Dendritic cell treated with granulocyte-macrophage colony-stimulating factor and Interleukin-4, amounts not matched to agents 40 ng/mL and 50 ng/mL, for 4 days (primary cell): ENCODE results near the gene TRIM31.

Source experiments
- H3K27ac Mint-ChIP-seq: one replicate; pipeline ENCODE4 v1.8.0; 2022; ENCODE audit warnings: mild to moderate bottlenecking, mixed read lengths
- H3K27me3 Mint-ChIP-seq: one replicate; pipeline ENCODE4 v1.8.0; 2022; ENCODE audit warnings: mild to moderate bottlenecking, mixed read lengths
- H3K36me3 Mint-ChIP-seq: one replicate; pipeline ENCODE4 v1.8.0; 2022; ENCODE audit warnings: low read depth, mixed read lengths
- H3K4me1 Mint-ChIP-seq: one replicate; pipeline ENCODE4 v1.8.0; 2022; ENCODE audit warnings: low read depth, mixed read lengths
- H3K4me3 Mint-ChIP-seq: one replicate; pipeline ENCODE4 v1.8.0; 2022; ENCODE audit warnings: mild to moderate bottlenecking, moderate library complexity, mixed read lengths
- H3K9me3 Mint-ChIP-seq: one replicate; pipeline ENCODE4 v1.8.0; 2022; ENCODE audit warnings: mixed read lengths
- intact Hi-C: fragments of 100-400 bp; cut with micrococcal nuclease; formaldehyde crosslinking; loops from one replicate; pipeline ENCODE4 v1.15.0; 2022

Gene TRIM31

GRCh38 chr6:30112402-30112994 is 392 bp downstream of the TRIM31 start:
- H3K36me3 Mint-ChIP-seq = no peaks in the 10 kb centered on the region
- peaks cover 62% of the 10 kb centered on the region for H3K27me3 Mint-ChIP-seq
- H3K27ac Mint-ChIP-seq = no peak overlapping the region
- H3K4me1 Mint-ChIP-seq = peaks cover 28% of the 10 kb centered on the region
- intact Hi-C loops = no loop called here
- H3K4me3 Mint-ChIP-seq = no peak overlapping the region
- H3K9me3 Mint-ChIP-seq = no peaks in the 10 kb centered on the region

DNA sequence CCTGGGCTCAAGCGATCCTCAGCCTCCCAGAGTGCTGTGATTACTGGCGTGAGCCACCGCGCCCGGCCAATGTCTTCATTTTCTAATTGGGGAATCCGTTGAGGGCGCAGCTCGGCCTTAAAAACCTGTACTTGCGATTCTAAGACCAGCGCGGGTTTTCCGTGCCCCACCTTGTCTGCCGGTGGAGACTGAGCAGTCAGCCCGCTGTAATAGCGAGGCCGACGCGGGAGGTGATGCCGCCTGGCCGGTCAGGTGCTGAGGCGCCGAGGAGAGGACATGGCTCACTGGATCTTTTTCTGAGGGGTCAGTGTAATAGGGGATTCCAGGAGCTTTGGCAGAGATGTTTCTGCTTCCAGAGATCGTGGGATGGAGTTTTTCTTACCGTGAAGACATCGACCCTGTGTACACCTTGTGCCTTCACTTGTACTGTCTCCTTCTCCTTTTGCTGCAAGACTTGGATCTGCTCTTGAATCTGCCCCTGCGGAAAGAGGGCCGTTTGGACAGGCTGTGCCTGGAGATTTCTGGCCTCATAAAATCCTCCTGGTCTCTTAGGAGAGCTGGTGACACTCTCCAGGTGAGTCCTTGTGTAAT is 1.5 kb downstream of the TRIM31 start:
- Mint-ChIP-seq H3K4me1 (peaks cover 30% of the 10 kb centered on the region), H3K4me3 (no peak overlapping the region), H3K36me3 (no peaks in the 10 kb centered on the region), H3K27me3 (peaks cover 61% of the 10 kb centered on the region), H3K9me3 (no peaks in the 10 kb centered on the region), H3K27ac (no peak overlapping the region)
- intact Hi-C loops = no loop called here

GRCh38 chr6:30104661-30105060 is 8.2 kb downstream of the TRIM31 start:
- intact Hi-C loops = no loop called here

DNA sequence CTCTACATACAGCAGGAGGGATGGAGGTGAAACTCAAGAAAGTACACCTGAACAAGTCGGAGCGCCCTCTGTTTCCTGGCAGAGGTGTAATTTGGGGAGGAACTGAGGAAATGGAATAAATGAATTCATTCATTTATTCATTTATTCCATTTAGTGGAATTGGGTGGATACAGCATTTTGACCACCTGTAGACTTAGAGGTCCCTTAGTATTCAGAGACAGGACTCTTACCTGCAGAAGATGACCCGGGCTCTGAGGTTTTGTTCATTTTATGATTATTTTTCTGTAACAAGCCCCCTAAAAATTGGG is 9.1 kb downstream of the TRIM31 start:
- Mint-ChIP-seq H3K9me3 (no peaks in the 10 kb centered on the region), H3K4me3 (no peak overlapping the region), H3K36me3 (no peaks in the 10 kb centered on the region), H3K27me3 (peaks cover 68% of the 10 kb centered on the region), H3K27ac (no peak overlapping the region), H3K4me1 (peaks cover 54% of the 10 kb centered on the region)
- intact Hi-C loops = loop anchor here (1.0 to 2.0 kb wide), 3 partner anchors 27 to 66 kb away; partner anchors contain the start of gene POLR1H

More at GRCh38 chr6:30104661-30105060, 8.2 kb downstream of the TRIM31 start:
- H3K9me3 Mint-ChIP-seq = no peaks in the 10 kb centered on the region
- H3K27ac Mint-ChIP-seq = no peak overlapping the region
- H3K4me3 Mint-ChIP-seq = no peak overlapping the region
- peaks cover 56% of the 10 kb centered on the region for H3K4me1 Mint-ChIP-seq
- H3K36me3 Mint-ChIP-seq = no peaks in the 10 kb centered on the region
- peaks cover 64% of the 10 kb centered on the region for H3K27me3 Mint-ChIP-seq

DNA sequence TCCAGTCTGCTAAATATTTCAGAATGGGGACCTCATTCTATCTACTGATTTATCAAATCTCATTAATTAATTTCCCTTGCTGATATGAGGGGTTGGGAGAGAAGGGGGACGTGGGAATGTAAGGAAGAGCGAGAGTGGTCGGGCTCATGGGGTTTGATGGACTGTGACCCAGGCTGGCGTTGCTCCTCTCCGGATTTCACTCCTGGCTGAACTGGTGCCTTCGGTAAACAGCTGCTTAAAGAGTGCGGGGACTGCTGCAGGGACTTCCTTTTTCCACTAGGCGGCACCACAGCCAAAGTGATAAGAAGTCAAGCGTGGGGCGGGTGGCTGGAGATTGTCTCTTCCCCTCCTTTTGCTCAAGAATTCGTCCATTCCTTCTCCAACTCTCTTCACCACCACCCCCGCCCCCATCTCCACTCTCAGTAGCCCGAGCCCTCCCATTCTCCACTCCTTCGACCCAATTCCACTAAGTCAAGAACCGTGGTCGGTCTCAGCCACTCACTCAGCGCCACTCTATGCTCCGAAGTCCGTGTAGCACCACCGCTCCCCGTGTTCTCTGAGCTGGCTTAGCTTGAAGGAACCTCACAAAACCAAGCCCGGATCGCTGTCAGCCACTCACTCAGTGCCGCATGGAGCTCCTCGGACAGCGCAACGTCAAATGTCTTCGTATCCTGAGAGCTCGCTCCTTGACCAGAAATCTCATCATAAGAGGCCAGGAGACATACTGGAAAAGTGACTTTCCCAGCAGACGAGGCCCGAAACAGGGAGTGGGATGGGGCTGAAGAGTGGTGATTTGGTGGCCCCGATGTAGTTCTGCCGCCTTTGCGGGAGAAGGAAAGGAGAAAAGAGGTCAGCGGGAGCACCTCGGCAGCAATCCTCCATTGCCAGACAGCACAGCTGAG is 9.7 kb downstream of the TRIM31 start:
- Mint-ChIP-seq H3K4me3 (peak overlapping the region; percentile 77), H3K36me3 (no peaks in the 10 kb centered on the region), H3K4me1 (peaks cover 48% of the 10 kb centered on the region), H3K27me3 (peaks cover 68% of the 10 kb centered on the region), H3K27ac (peak overlapping the region; percentile 59), H3K9me3 (no peaks in the 10 kb centered on the region)
- intact Hi-C loops = loop anchor here (1.0 to 2.0 kb wide), 3 partner anchors 28 to 67 kb away; partner anchors contain the start of gene POLR1H

DNA sequence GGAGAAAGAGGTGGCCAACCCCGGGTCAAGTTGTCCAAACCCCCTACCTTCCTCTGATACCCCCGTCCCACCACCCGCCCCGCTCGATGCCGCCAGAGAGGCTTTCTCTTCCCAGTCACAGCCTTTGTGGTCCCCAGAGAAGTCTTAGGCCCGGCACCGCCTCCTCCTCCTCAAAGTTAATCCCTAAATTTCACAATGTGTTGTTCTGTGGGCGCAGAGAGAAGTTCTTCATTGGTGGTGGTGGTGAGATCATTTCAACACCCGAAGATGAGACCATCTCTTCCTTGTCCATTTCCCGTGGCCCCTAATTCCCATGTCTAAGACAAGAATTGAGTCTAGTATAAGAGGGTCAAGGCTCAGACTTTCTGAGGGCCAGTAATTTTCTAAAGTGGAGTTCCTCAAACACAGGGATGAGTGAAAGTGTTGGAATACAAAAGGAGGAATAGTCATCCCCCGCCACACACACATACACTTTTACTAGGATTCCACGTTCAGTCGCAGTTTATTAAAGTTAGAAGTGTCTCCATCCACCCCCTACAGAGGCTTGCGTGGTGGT is 10.4 kb downstream of the TRIM31 start:
- peak overlapping the region; percentile 59 for H3K27ac Mint-ChIP-seq
- no peaks in the 10 kb centered on the region for H3K36me3 Mint-ChIP-seq
- H3K4me1 Mint-ChIP-seq = peaks cover 40% of the 10 kb centered on the region
- peak overlapping the region; percentile 73 for H3K4me3 Mint-ChIP-seq
- H3K9me3 Mint-ChIP-seq = no peaks in the 10 kb centered on the region
- peaks cover 69% of the 10 kb centered on the region for H3K27me3 Mint-ChIP-seq
- intact Hi-C loops = loop anchor here (2.0 kb wide), 1 partner anchor 42 kb away; the partner anchor contains the start of gene POLR1H

GRCh38 chr6:30101444-30102413 is 11.2 kb downstream of the TRIM31 start:
- intact Hi-C loops = loop anchor here (2.0 kb wide), 1 partner anchor 41 kb away; the partner anchor contains the start of gene POLR1H
- no peaks in the 10 kb centered on the region for H3K9me3 Mint-ChIP-seq
- H3K4me1 Mint-ChIP-seq = peaks cover 38% of the 10 kb centered on the region
- H3K4me3 Mint-ChIP-seq = peak overlapping the region; percentile 73
- H3K36me3 Mint-ChIP-seq = no peaks in the 10 kb centered on the region
- peaks cover 75% of the 10 kb centered on the region for H3K27me3 Mint-ChIP-seq
- H3K27ac Mint-ChIP-seq = peak overlapping the region; percentile 59

DNA sequence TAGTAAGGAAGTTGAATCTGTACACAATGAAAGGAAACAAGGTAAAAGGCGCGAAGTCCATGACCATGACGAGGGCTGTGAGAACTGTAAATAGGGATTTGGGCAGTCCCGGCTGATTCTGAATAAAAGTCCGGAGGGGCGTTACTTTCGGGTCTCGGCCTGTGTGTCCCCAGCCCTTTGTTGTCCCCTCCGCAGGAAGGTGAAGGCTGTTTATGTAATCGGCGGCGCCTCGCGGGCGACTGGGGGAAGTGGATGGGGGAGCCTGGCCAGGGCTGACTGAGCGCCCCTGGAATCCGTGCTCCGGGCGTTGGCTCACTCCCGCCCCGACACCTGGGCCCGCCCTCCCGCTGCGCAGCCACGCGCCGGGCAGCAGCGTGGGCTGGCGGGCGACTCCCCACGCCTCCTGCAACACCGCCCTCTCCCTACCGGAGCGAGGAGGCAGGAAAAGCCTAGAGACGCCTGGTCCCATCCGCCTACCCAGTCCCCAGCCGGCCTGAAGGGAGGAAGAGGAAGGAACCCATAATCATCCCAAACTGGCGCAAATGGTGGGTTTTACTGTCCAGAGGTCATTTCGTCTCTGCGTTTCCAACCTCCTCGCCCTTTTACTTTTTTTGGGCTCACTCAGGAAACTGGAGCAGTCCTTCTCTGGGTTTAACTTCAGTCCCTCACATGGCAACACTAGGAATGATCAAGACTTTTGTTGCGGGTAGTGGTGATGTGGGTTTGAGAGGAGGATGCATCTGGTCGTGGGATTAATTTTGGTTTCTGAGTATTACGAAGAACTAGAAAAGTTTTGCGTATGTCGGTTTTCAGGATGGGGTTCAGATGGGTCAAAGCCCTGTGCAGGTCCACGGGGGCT is 12.1 kb downstream of the TRIM31 start:
- Mint-ChIP-seq H3K36me3 (no peaks in the 10 kb centered on the region), H3K4me1 (peaks cover 38% of the 10 kb centered on the region), H3K27ac (no peak overlapping the region), H3K27me3 (peaks cover 74% of the 10 kb centered on the region), H3K4me3 (peak overlapping the region; percentile 73), H3K9me3 (no peaks in the 10 kb centered on the region)
- intact Hi-C loops = no loop called here

DNA sequence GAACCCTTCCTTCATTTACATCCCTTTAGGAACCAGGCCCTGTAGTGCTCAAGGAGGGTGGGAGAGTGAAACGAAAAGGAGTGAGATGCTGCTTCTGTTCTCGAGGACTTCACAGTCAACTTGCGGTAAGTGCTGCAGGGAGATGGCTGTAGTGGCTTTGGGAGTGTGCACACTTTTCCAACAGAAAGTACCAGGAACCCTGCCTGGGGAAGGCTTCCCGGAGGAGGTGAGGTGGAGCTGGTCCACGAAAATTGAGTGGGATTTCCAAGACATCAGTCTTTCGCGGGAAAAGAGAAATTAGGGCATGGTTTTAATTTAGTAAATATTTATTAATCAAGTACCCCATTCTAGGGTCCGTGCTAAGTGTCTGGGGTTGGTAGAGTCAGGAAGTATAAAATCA is 12.7 kb downstream of the TRIM31 start:
- no peak overlapping the region for H3K27ac Mint-ChIP-seq
- peak overlapping the region; percentile 46 for H3K4me3 Mint-ChIP-seq
- H3K27me3 Mint-ChIP-seq = peaks cover 78% of the 10 kb centered on the region
- H3K4me1 Mint-ChIP-seq = peaks cover 38% of the 10 kb centered on the region
- H3K36me3 Mint-ChIP-seq = no peaks in the 10 kb centered on the region
- H3K9me3 Mint-ChIP-seq = no peaks in the 10 kb centered on the region
- intact Hi-C loops = no loop called here

DNA sequence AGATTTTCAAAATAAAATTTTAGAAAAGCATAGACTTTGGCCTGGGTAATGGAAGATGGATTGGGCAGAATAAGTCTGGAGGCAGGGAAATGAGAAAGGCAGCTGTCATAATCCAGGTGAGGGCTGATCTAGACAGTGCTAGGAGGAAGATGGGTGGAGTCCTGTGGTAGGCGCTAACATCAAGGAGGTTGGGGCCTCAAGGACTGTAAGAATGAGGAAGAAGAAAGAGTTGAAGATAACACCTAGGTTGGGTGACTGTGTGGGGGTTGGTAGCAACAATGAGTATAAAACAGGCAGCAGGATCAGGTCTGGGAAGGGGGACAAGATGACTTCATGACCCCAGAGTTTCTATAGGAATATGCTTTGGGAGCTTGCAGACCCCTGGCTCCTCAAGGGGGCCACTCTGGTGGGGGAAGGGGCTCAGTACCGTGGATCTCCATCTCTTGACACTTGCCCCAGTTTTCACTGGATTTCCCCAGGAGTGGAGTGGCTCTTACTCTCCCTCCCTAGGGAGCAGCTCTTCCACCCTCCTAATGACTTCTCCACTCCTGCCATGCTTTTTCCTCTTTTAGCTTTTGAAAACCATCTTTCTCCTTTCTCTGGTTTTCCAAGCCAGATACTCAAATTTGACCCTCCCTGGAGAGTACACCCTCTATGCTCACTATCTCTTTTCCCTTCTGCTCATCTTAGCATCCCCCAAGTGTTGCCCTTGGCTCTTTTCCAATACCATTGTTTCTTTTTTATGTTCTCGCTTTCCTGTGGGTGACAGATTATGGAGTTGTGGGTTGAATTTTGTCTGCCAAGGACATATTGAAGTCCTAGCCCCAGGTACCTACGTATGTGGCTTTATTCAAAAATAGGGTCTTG is 14.8 kb downstream of the TRIM31 start:
- intact Hi-C loops = no loop called here

DNA sequence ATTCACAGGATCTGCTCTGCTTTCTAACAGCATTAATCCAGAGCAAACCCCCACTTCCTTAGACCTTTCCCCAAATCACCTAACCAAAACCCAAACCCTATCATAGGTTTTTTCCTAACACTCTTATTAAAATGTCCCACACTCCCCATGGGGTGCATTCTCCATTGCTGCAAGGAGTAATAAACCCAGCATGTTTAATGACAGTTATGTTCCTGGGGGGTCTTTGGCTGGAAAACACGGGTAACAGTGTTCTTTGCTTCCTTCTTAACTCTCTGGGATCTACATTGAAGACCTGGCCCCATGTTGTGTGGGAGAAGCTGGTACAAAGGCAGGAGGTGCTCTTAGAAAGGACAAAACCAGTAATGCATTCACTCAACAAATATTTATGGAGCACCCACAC is 16.1 kb downstream of the TRIM31 start:
- H3K4me1 Mint-ChIP-seq = peaks cover 24% of the 10 kb centered on the region

More for the DNA sequence above, 14.8 kb downstream of the TRIM31 start:
- Mint-ChIP-seq H3K27ac (no peak overlapping the region), H3K27me3 (peaks cover 75% of the 10 kb centered on the region), H3K4me3 (no peak overlapping the region), H3K9me3 (no peaks in the 10 kb centered on the region), H3K36me3 (no peaks in the 10 kb centered on the region), H3K4me1 (peaks cover 37% of the 10 kb centered on the region)

More for the DNA sequence above, 16.1 kb downstream of the TRIM31 start:
- intact Hi-C loops = no loop called here
- Mint-ChIP-seq H3K9me3 (no peaks in the 10 kb centered on the region), H3K4me3 (no peak overlapping the region), H3K27me3 (peaks cover 86% of the 10 kb centered on the region), H3K27ac (no peak overlapping the region), H3K36me3 (no peaks in the 10 kb centered on the region)
